ENCODE results near the gene PREPL.

- TF ChIP-seq, protein P1, sequence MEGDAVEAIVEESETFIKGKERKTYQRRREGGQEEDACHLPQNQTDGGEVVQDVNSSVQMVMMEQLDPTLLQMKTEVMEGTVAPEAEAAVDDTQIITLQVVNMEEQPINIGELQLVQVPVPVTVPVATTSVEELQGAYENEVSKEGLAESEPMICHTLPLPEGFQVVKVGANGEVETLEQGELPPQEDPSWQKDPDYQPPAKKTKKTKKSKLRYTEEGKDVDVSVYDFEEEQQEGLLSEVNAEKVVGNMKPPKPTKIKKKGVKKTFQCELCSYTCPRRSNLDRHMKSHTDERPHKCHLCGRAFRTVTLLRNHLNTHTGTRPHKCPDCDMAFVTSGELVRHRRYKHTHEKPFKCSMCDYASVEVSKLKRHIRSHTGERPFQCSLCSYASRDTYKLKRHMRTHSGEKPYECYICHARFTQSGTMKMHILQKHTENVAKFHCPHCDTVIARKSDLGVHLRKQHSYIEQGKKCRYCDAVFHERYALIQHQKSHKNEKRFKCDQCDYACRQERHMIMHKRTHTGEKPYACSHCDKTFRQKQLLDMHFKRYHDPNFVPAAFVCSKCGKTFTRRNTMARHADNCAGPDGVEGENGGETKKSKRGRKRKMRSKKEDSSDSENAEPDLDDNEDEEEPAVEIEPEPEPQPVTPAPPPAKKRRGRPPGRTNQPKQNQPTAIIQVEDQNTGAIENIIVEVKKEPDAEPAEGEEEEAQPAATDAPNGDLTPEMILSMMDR (IDR thresholded peaks at IDR 0.05; ENCODE audit: borderline replicate concordance, extremely low read depth, low read length, poor library complexity, severe bottlenecking) = no peak
- no peak for TF ChIP-seq EZH2 (IDR thresholded peaks at IDR 0.05; ENCODE audit: borderline replicate concordance, low read depth, low read length, severe bottlenecking)
Measured at GRCh38 chr2:44354761-44355160, 6.5 kb downstream of the PREPL start.
